Measurements from ENCODE around the gene BTBD2. TPM values are rescaled to one million over a fixed set of nuclear protein-coding genes. Genes with fewer than 3 reads are reported as not detected.
A peak's percentile ranks its signal among the peaks of the same experiment; 100 is the strongest.

Gene BTBD2
- total and polyA plus RNA-seq, 2 of the 13 experiments (the other 11 are each of a cell fraction or from before 2014, with no cell fraction given), result 28.1 to 45.3 TPM

GRCh38 chr19:2050991-2051772 is 35.7 kb upstream of the BTBD2 start, which contains the start of gene MKNK2 (continued):
- TF ChIP-seq MAX (IDR thresholded peaks at IDR 0.05) (peak; percentile 57; the same call in 1 of the 2 replicates), ERF (CRISPR knock-in tag; IDR thresholded peaks at IDR 0.05) (peak; percentile 78), PITX1 (CRISPR knock-in tag; IDR thresholded peaks at IDR 0.05) (peak; percentile 80), ZNF839 (CRISPR knock-in tag; IDR thresholded peaks at IDR 0.05; ENCODE audit: borderline replicate concordance) (0 out of 2 replicates have a peak, but pooled peaks have one; percentile 25), ZNF577 (CRISPR knock-in tag; IDR thresholded peaks at IDR 0.05; ENCODE audit: borderline replicate concordance, low read depth) (no peak), THAP11 (CRISPR knock-in tag; IDR thresholded peaks at IDR 0.05) (peak; percentile 60), ADNP (CRISPR knock-in tag; IDR thresholded peaks at IDR 0.05) (peak; percentile 99), ZFY (CRISPR knock-in tag; IDR thresholded peaks at IDR 0.05) (peak; percentile 75), NFKBIZ (CRISPR knock-in tag; IDR thresholded peaks at IDR 0.05) (no peak), ZNF614 (CRISPR knock-in tag; IDR thresholded peaks at IDR 0.05; ENCODE audit: borderline replicate concordance) (peak; percentile 51; the same call in 1 of the 2 replicates), TFDP1 (CRISPR knock-in tag; IDR thresholded peaks at IDR 0.05; ENCODE audit: borderline replicate concordance) (peak; percentile 39; the same call in 1 of the 2 replicates), CREB1 (IDR thresholded peaks at IDR 0.05) (peak; percentile 80), CREB1 (CRISPR knock-in tag; IDR thresholded peaks at IDR 0.05) (no peak), ZHX2 (IDR thresholded peaks at IDR 0.05; ENCODE audit: low read depth) (no peak), ZHX2 (CRISPR knock-in tag; IDR thresholded peaks at IDR 0.05; ENCODE audit: borderline replicate concordance) (no peak), SP1 (IDR thresholded peaks at IDR 0.05) (no peak), SP1 (CRISPR knock-in tag; IDR thresholded peaks at IDR 0.05) (peak; percentile 97), PTBP1 (IDR thresholded peaks at IDR 0.05; ENCODE audit: low read depth, low read length, poor library complexity, severe bottlenecking) (no peak), TOE1 (CRISPR knock-in tag; IDR thresholded peaks at IDR 0.05) (no peak), ZNF772 (CRISPR knock-in tag; IDR thresholded peaks at IDR 0.05) (peak; percentile 70; the same call in 1 of the 2 replicates), U2AF1 (optimal IDR thresholded peaks at IDR 0.05; ENCODE audit: low read depth, low read length) (peak; percentile 63), ARID3A (IDR thresholded peaks at IDR 0.05; ENCODE audit: low read depth, low read length) (no peak)

Measured in HepG2 (cell line).